ENCODE data around the gene MAP6. TPM values are rescaled to one million over a fixed set of nuclear protein-coding genes. Genes with fewer than 3 reads are reported as not detected.

MAP6 gene
- total RNA-seq, 1 experiment from 2014 or later: not detected

- DNase-seq (ENCODE audit: low read depth, low spot score) (no peak), ATAC-seq (no peak)
- no peaks in the 10 kb centered on the region; a peak in 1 of 4 replicates for H3K4me1 ChIP-seq (ENCODE audit: control insufficient read depth in 1 of 2, insufficient read depth in 2 of 2, low read length in 2 of 2)
- BruUV-seq (replicated peaks): no TSS peak
- no peaks in the 10 kb centered on the region; the same call in 1 of the 2 replicates for H3K27me3 ChIP-seq (ENCODE audit: insufficient read depth, low read length)
- no peaks in the 10 kb centered on the region for H4K20me1 ChIP-seq (ENCODE audit: insufficient read depth)
- no peak overlapping the region for H3K9ac ChIP-seq (ENCODE audit: low read length)
- no peaks in the 10 kb centered on the region for H3K9me2 ChIP-seq (ENCODE audit: insufficient read depth)
- POLR2A ChIA-PET: no interaction called here
- no peak overlapping the region for H2AFZ ChIP-seq (ENCODE audit: low read depth, low read length, poor library complexity, severe bottlenecking)
- no peaks in the 10 kb centered on the region for H3K36me3 ChIP-seq (ENCODE audit: control insufficient read depth in 1 of 2, insufficient read depth in 2 of 2, low read length in 2 of 2)
- no peaks in the 10 kb centered on the region for H3K79me2 ChIP-seq (ENCODE audit: insufficient read depth, low read length)
- H3K27ac ChIP-seq (ENCODE audit: low read depth, low read length): no peak overlapping the region
- CTCF ChIA-PET: interaction anchor here (1.1 kb wide), 1 partner anchor 9 kb away, joined by 3 read pairs; no protein-coding TSS in a partner anchor
- H3K4me3 ChIP-seq (replicated peaks in 1 of 2; ENCODE audit: low read depth in 1 of 2, low read length in 2 of 2): no peak overlapping the region
- RAD21 ChIA-PET (ENCODE audit: low non-redundant PET in 1 of 2, low total read pairs in 2 of 2, uncharacterized antibody in 2 of 2, unreplicated experiment in 2 of 2): no interaction called here
- H3K4me2 ChIP-seq (ENCODE audit: low read length): no peak overlapping the region
- intact Hi-C loops (cut with micrococcal nuclease): no loop called here
- H3K9me3 ChIP-seq (ENCODE audit: control insufficient read depth in 1 of 2, insufficient read depth in 1 of 2, low read depth in 1 of 2, low read length in 2 of 2): no peaks in the 10 kb centered on the region
- no peak for TF ChIP-seq POLR2AphosphoS5 (IDR thresholded peaks at IDR 0.05; ENCODE audit: low read depth, low read length)
- no peak for TF ChIP-seq ZNF274 (IDR thresholded peaks at IDR 0.05; ENCODE audit: low read depth, low read length)
- no peak for TF ChIP-seq JUND (IDR thresholded peaks at IDR 0.05)
- no peak for TF ChIP-seq YY1 (IDR thresholded peaks at IDR 0.05; ENCODE audit: extremely low read depth, insufficient replicate concordance, low read depth, low read length)
- no peak for TF ChIP-seq ZFX (IDR thresholded peaks at IDR 0.05)
- no peak for TF ChIP-seq SP1 (IDR thresholded peaks at IDR 0.05; ENCODE audit: low read depth)
- TF ChIP-seq CEBPB (IDR thresholded peaks at IDR 0.05; ENCODE audit: low read depth): no peak
- no peak for TF ChIP-seq CBX3 (IDR thresholded peaks at IDR 0.05; ENCODE audit: low read depth)
- TF ChIP-seq SIN3A (IDR thresholded peaks at IDR 0.05; ENCODE audit: low read depth): no peak
- no peak for TF ChIP-seq CTCF (IDR thresholded peaks at IDR 0.05 in 2 of 3, conservative IDR thresholded peaks at IDR 0.05 in 1 of 3; ENCODE audit: borderline replicate concordance in 1 of 3, insufficient read depth in 1 of 3, low read depth in 2 of 3, low read length in 2 of 3)
- TF ChIP-seq EGR1 (IDR thresholded peaks at IDR 0.05; ENCODE audit: low read depth): no peak
- TF ChIP-seq RAD21 (IDR thresholded peaks at IDR 0.05; ENCODE audit: low read depth): no peak
- TF ChIP-seq REST (IDR thresholded peaks at IDR 0.05; ENCODE audit: low read depth): no peak
- TF ChIP-seq SRF (IDR thresholded peaks at IDR 0.05; ENCODE audit: low read depth): no peak
- TF ChIP-seq EZH2 (IDR thresholded peaks at IDR 0.05): no peak
- TF ChIP-seq MAX (IDR thresholded peaks at IDR 0.05): no peak
- TF ChIP-seq ATF3 (IDR thresholded peaks at IDR 0.05): no peak
These were observed 68.5 kb downstream of the MAP6 start for GRCh38 chr11:75600356-75600755.
